Natural killer cell (primary cell): ENCODE measurements around the gene TMEM212. TPM values are rescaled to one million over a fixed set of nuclear protein-coding genes. Genes with fewer than 3 reads are reported as not detected.

Experiments
- ATAC-seq, 3 donors: fragments of 150-1000 bp in 2 of 3; fragments of 200-7000 bp in 1 of 3; cut with Tn5 transposase; 1 replicate in 1 of 3; 2 replicates in 2 of 3; pipeline ENCODE4 v1.10.0; 2021; ENCODE audit warnings: mild to moderate bottlenecking in 2 of 3, moderate library complexity in 2 of 3
- DNase-seq, 2 donors: peaks; one replicate each; pipeline versions ENCODE4 v3.0.0 to v3.0.0-alpha.2; 2013 to 2021; ENCODE audit warnings: mixed read lengths in 1 of 2
- H3K27ac ChIP-seq: one replicate; pipeline ENCODE4 v1.5.1; 2013; ENCODE audit warnings: mild to moderate bottlenecking, low read length
- H3K27me3 ChIP-seq: one replicate; pipeline ENCODE4 v1.6.1; 2013; ENCODE audit warnings: low read length; ENCODE audit not compliant: control insufficient read depth, insufficient read depth
- H3K36me3 ChIP-seq: one replicate; pipeline ENCODE4 v1.6.1; 2013; ENCODE audit warnings: low read length; ENCODE audit not compliant: control insufficient read depth, insufficient read depth
- H3K4me1 ChIP-seq: one replicate; pipeline ENCODE4 v1.6.1; 2013; ENCODE audit warnings: low read length; ENCODE audit not compliant: control insufficient read depth, insufficient read depth
- H3K4me3 ChIP-seq: one replicate; pipeline ENCODE4 v1.5.1; 2013; ENCODE audit warnings: low read length
- H3K9me3 ChIP-seq: one replicate; pipeline ENCODE4 v1.6.1; 2013; ENCODE audit warnings: low read length; ENCODE audit not compliant: control insufficient read depth, insufficient read depth
- H3K27ac Mint-ChIP-seq, 2 donors: one replicate each; pipeline ENCODE4 v1.8.0; 2022; ENCODE audit warnings: mild to moderate bottlenecking in 2 of 2, mixed read lengths in 2 of 2, moderate library complexity in 1 of 2
- H3K27me3 Mint-ChIP-seq, 2 donors: one replicate each; pipeline ENCODE4 v1.8.0; 2022; ENCODE audit warnings: low read depth in 2 of 2, mixed read lengths in 2 of 2
- H3K36me3 Mint-ChIP-seq: one replicate; pipeline ENCODE4 v1.8.0; 2022; ENCODE audit warnings: mixed read lengths
- H3K4me1 Mint-ChIP-seq, 2 donors: one replicate each; pipeline ENCODE4 v1.8.0; 2022; ENCODE audit warnings: mixed read lengths in 2 of 2
- H3K4me3 Mint-ChIP-seq: one replicate; pipeline ENCODE4 v1.8.0; 2022; ENCODE audit warnings: mild to moderate bottlenecking, moderate library complexity, mixed read lengths
- H3K9me3 Mint-ChIP-seq, 2 donors: one replicate each; pipeline ENCODE4 v1.8.0; 2022; ENCODE audit warnings: mixed read lengths in 2 of 2
- WGBS: methylation state at CpG from one replicate; pipeline ENCODE4 v1.1.7; 2013; ENCODE audit warnings: missing lambda C conversion rate; ENCODE audit not compliant: insufficient coverage; 5-methylcytosine and 5-hydroxymethylcytosine counted together
- intact Hi-C: fragments of 100-400 bp; cut with micrococcal nuclease; formaldehyde crosslinking; loops from one replicate; pipeline ENCODE4 v1.14.2; 2022
- total RNA-seq, 4 donors: library from RNA; stranded (reverse); fragments of 120-200 nt in 1 of 4; gene quantifications; one replicate each; pipeline versions ENCODE4 v1.2.3 to v1.2.4, GENCODE V29; 2013 to 2022
- TF ChIP-seq, protein P1 (sequence below): fragments of 200-600 bp; IDR thresholded peaks from one replicate; pipeline ENCODE4 v1.8.0; 2022; ENCODE audit warnings: antibody characterized with exemption

Gene TMEM212
- total RNA-seq, 3 donors from 2014 or later (not counting 1 experiment from before 2014, with no cell fraction given): not detected

- H3K27me3 Mint-ChIP-seq: peaks cover 0 to 4% of the 10 kb centered on the region in 2 donors
- intact Hi-C loops: no loop called here
- TF ChIP-seq, protein P1, sequence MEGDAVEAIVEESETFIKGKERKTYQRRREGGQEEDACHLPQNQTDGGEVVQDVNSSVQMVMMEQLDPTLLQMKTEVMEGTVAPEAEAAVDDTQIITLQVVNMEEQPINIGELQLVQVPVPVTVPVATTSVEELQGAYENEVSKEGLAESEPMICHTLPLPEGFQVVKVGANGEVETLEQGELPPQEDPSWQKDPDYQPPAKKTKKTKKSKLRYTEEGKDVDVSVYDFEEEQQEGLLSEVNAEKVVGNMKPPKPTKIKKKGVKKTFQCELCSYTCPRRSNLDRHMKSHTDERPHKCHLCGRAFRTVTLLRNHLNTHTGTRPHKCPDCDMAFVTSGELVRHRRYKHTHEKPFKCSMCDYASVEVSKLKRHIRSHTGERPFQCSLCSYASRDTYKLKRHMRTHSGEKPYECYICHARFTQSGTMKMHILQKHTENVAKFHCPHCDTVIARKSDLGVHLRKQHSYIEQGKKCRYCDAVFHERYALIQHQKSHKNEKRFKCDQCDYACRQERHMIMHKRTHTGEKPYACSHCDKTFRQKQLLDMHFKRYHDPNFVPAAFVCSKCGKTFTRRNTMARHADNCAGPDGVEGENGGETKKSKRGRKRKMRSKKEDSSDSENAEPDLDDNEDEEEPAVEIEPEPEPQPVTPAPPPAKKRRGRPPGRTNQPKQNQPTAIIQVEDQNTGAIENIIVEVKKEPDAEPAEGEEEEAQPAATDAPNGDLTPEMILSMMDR: no peak
- Histone ChIP-seq H3K27ac (no peak overlapping the region), H3K9me3 (no peaks in the 10 kb centered on the region), H3K4me1 (no peaks in the 10 kb centered on the region), H3K4me3 (no peak overlapping the region), H3K36me3 (no peaks in the 10 kb centered on the region), H3K27me3 (no peaks in the 10 kb centered on the region)
- H3K4me3 Mint-ChIP-seq: no peak overlapping the region
- peaks cover 0 to 9% of the 10 kb centered on the region in 2 donors for H3K4me1 Mint-ChIP-seq
- H3K27ac Mint-ChIP-seq: no peak overlapping the region
- H3K9me3 Mint-ChIP-seq: no peaks in the 10 kb centered on the region
- 75% methylated on average over 1 of the region's 5 CpGs for WGBS
- DNase-seq (no peak), ATAC-seq (no peak)
- no peaks in the 10 kb centered on the region for H3K36me3 Mint-ChIP-seq
Measured at GRCh38 chr3:171876680-171877147, 33.6 kb downstream of the TMEM212 start.

DNA sequence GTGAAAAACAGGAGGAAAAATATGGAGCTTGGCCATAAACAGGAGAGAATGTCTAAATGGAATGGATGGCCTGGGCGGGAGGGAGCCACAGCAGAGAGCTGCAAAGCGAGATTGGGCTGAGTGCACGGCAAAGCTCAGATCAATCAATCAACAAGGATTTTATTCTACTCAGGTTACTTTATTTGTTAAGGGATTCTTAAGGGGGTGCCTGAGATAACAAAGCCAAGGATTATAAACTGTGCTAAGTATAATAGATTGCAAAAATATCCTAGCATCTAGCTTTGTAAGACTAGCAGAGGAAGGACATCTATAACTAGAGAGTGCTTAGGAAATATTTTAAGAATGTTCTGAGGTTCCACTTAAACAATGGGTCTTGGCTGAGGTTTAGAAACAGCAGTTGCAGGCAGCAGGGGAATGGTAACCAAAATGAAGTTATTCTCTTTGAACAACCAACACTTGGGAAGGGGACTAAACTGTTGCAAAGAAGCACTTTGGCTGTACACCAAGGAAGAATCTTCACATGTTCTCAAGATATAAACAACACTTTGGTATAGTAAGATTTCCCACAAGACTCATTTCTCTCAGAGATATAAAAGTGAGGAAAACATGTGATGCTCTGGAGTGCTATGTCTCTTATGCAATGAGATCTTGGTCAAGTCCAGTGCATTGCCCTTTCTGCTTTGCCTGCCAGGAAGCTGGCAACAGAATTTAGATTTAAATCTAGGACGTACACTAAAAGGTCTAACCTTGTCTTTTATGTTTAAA lies 35.5 kb downstream of the TMEM212 start:
- no peak overlapping the region for H3K4me3 Mint-ChIP-seq
- ATAC-seq: no peak
- Histone ChIP-seq H3K27me3 (no peaks in the 10 kb centered on the region), H3K4me1 (no peaks in the 10 kb centered on the region), H3K36me3 (no peaks in the 10 kb centered on the region), H3K27ac (no peak overlapping the region), H3K4me3 (no peak overlapping the region), H3K9me3 (no peaks in the 10 kb centered on the region)
- intact Hi-C loops: no loop called here
- H3K4me1 Mint-ChIP-seq: peaks cover 0 to 9% of the 10 kb centered on the region in 2 donors
- H3K9me3 Mint-ChIP-seq: no peaks in the 10 kb centered on the region
- H3K27ac Mint-ChIP-seq: no peak overlapping the region
- TF ChIP-seq, protein P1: no peak
- no peaks in the 10 kb centered on the region for H3K36me3 Mint-ChIP-seq
- DNase-seq: no peak
- H3K27me3 Mint-ChIP-seq: no peaks in the 10 kb centered on the region
- whole genome bisulfite sequencing: 98% methylated on average over 4 of the region's 4 CpGs

DNA sequence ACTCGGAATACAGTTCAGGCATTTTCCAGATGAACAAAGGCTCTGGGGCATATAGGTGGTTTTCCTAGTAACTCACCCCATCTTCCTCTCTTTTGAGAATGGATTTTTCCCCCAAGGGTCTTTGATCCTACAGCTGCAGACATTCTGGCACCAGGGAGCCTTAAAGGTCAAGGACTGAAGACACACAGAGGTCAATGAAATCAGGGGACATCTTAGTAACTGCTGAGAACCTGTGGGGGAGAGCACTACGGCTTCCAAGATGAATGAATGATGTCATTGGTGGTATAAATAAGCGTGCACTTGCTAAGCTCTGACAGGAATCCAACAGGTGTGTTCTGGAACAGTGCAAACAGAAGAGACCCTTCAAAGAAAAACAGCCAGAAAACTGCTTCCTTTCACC lies 36.3 kb downstream of the TMEM212 start:
- H3K36me3 ChIP-seq: no peaks in the 10 kb centered on the region
- TF ChIP-seq, protein P1: no peak
- intact Hi-C loops: no loop called here
- ATAC-seq: no peak
- no peaks in the 10 kb centered on the region for H3K9me3 ChIP-seq
- no peaks in the 10 kb centered on the region for H3K9me3 Mint-ChIP-seq
- H3K4me3 Mint-ChIP-seq: no peak overlapping the region
- H3K4me1 ChIP-seq: no peaks in the 10 kb centered on the region
- DNase-seq: no peak
- WGBS: 92% methylated on average over 2 of the region's 3 CpGs
- no peak overlapping the region for H3K27ac ChIP-seq
- H3K27me3 Mint-ChIP-seq: peaks cover 0 to 2% of the 10 kb centered on the region in 2 donors
- H3K27me3 ChIP-seq: no peaks in the 10 kb centered on the region
- H3K4me1 Mint-ChIP-seq: peaks cover 0 to 9% of the 10 kb centered on the region in 2 donors
- no peaks in the 10 kb centered on the region for H3K36me3 Mint-ChIP-seq
- H3K4me3 ChIP-seq: no peak overlapping the region
- H3K27ac Mint-ChIP-seq: no peak overlapping the region
